Large intestine (tissue), 3 donors: ENCODE measurements around the gene ODF4. TPM values are rescaled to one million over a fixed set of nuclear protein-coding genes. Genes with fewer than 3 reads are reported as not detected.

Experiments used
- DNase-seq, 2 donors: peaks; one replicate each; pipeline versions ENCODE4 v3.0.0 to v3.0.0-alpha.2; 2013
- H3K27ac ChIP-seq: one replicate; pipeline ENCODE4 v1.5.1; 2013; ENCODE audit warnings: low read length
- H3K27me3 ChIP-seq: 2 replicates; pipeline ENCODE4 v1.6.1; 2013; ENCODE audit warnings: low read length; ENCODE audit not compliant: control insufficient read depth, insufficient read depth
- H3K36me3 ChIP-seq: 2 replicates; pipeline ENCODE4 v1.6.1; 2013; ENCODE audit warnings: low read length; ENCODE audit not compliant: control insufficient read depth, insufficient read depth
- H3K4me1 ChIP-seq: one replicate; pipeline ENCODE4 v1.6.1; 2013; ENCODE audit warnings: low read length; ENCODE audit not compliant: control insufficient read depth, insufficient read depth
- H3K4me3 ChIP-seq: one replicate; pipeline ENCODE4 v1.5.1; 2013; ENCODE audit warnings: low read length
- H3K9me3 ChIP-seq: one replicate; pipeline ENCODE4 v1.6.1; 2013; ENCODE audit warnings: mild to moderate bottlenecking, low read depth, low read length, moderate library complexity; ENCODE audit not compliant: control insufficient read depth
- WGBS: methylation state at CpG from one replicate; pipeline ENCODE4 v1.1.5; 2013; ENCODE audit warnings: low lambda C conversion rate; ENCODE audit not compliant: insufficient coverage; 5-methylcytosine and 5-hydroxymethylcytosine counted together
- polyA plus RNA-seq: library from polyadenylated mRNA; unstranded; fragments of 120-200 nt; gene quantifications from one replicate; pipeline ENCODE4 v1.2.1, GENCODE V29; 2013

The ODF4 gene
- polyA plus RNA-seq, 1 donor, result not detected

DNA sequence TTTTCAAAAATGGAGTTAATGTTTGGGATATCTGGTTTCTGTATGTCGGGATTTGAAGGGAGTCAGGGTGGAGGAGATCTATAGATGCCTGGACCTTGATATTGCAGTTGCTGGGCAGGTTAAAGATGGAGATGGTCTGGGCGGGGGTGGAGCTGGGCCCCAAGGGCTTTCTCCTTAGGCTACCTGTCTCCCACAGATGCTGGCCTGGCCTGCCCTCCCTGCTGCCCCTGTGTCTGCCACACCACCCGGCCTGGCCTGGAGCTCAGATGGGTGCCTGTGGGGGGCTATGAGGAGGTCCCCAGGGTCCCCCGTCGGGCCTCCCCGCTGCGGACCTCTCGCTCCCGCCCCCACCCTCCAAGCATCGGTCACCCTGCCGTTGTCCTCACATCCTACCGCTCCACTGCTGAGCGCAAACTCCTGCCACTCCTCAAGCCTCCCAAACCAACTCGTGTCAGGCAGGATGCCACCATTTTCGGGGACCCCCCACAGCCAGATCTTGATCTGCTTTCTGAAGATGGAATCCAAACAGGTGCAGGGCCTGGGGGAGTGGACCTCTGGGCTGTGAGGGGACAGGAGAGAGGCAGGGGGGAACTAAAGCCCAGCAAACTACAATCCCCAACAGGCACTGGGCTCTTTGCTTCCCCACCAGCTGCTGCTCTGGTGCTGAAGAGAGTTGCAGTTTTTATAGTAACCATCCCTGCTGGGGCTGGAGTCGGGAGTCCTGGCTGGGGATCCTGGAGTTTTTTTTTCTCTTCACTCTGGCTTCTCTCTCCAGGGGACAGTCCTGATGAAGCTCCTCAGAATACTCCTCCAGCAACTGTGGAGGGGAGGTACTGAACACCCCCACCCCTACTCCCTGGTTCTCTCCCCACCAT is 26.7 kb upstream of the ODF4 start:
- Histone ChIP-seq H3K27me3 (peaks cover 71% of the 10 kb centered on the region), H3K4me3 (no peak overlapping the region), H3K27ac (no peak overlapping the region), H3K9me3 (no peaks in the 10 kb centered on the region), H3K36me3 (no peaks in the 10 kb centered on the region), H3K4me1 (peaks cover 6% of the 10 kb centered on the region)
- WGBS, result no CpG with 5 or more reads among the region's 16 CpGs
- no peak for DNase-seq

DNA sequence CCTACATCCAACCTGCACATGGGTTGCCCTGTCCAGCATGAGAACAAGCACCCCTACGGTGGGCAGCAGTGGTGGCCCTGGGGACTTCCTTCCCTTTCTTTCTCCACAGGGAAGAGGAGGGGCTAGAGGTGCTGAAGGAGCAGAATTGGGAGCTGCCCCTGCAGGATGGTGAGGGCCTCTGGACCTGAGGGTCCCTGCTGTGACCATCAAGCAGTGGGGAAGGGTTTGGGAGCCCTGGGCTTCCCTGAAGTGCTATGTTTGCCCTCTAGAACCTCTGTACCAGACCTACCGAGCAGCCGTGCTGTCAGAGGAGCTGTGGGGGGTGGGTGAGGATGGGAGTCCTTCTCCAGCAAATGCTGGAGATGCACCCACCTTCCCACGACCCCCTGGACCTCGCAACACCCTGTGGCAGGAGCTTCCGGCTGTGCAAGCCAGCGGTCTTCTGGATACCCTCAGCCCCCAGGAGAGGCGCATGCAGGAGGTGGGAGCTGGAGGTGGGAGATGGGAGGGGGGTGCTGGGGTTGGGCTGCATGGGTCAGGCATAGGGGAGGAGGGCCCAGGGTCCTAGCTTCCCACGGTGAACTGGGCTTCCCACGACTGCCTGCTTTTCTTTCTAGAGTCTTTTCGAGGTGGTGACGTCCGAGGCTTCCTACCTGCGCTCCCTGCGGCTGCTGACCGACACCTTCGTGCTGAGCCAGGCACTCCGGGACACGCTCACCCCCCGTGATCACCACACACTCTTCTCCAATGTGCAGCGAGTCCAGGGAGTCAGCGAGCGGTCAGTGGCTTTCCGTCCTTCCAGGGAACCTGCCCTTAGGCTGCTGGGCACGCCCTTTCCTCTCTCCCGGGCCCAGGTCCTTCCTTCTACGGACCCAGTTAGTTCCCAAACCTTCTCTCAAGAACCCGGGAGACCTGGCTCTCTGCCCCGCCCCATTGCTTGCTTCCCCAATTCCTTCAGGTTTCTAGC is 24.6 kb upstream of the ODF4 start:
- H3K4me3 ChIP-seq, result no peak overlapping the region
- peaks cover 6% of the 10 kb centered on the region for H3K4me1 ChIP-seq
- H3K27me3 ChIP-seq, result peaks cover 81% of the 10 kb centered on the region
- peak in 1 of 2 donors; percentile 19 for DNase-seq
- 33% methylated on average over 3 of the region's 29 CpGs for WGBS
- H3K9me3 ChIP-seq, result no peaks in the 10 kb centered on the region
- no peak overlapping the region for H3K27ac ChIP-seq
- no peaks in the 10 kb centered on the region for H3K36me3 ChIP-seq

DNA sequence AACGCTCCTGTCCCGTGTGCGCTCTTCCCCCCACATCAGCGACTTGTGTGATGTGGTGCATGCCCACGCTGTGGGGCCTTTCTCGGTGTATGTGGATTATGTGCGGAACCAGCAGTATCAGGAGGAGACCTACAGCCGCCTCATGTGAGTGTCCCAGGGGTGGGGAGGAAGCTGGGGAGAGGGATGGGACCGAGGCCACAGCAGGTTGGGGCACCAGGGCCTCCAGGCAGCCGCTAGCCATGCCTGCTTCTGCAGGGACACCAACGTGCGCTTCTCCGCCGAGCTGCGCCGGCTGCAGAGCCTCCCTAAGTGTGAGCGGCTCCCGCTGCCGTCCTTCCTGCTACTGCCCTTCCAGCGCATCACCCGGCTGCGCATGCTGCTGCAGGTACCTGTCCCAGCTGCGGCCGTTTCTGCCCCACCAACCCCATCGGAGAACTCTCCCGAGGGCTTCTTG is 23.8 kb upstream of the ODF4 start:
- Histone ChIP-seq H3K27me3 (peaks cover 80% of the 10 kb centered on the region), H3K27ac (no peak overlapping the region), H3K4me3 (no peak overlapping the region), H3K36me3 (no peaks in the 10 kb centered on the region), H3K4me1 (peaks cover 6% of the 10 kb centered on the region), H3K9me3 (no peaks in the 10 kb centered on the region)
- no CpG with 5 or more reads among the region's 26 CpGs for WGBS
- no peak for DNase-seq

DNA sequence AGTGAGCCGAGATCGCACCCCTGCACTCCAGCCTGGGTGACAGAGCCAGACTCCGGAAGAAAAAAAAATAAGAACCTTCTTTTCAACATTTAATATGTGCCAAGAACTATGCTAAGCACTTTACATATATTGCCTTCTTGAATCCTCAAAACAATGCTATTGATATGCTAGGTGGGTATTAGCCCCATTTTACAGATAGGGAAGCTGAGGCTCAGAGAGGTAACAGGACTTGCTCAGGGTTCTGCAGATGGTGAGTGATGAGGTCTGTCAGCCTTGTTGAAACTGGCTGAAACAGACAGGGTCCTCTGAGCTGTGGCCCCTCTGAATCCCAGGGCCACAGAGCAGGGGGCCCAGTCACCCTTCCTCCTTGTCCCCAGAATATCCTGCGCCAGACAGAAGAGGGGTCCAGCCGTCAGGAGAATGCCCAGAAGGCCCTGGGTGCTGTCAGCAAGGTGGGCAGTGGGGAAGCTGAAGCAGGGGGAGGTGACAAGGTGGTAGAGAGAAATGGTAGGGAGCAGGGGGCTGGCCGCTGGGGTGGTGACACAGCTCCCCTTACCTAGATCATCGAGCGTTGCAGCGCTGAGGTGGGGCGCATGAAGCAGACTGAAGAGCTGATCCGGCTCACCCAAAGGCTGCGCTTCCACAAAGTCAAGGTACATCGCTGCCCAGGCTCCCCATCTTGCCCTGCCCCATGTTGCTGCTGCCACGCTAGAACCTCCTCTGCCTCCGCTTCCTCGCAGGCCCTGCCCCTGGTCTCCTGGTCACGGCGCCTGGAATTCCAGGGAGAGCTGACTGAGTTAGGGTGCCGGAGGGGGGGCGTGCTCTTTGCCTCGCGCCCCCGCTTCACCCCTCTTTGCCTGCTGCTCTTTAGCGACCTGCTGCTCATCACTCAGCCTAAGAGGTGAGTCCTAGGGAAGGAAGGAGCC is 21.4 kb upstream of the ODF4 start:
- H3K4me1 ChIP-seq, result peaks cover 6% of the 10 kb centered on the region
- DNase-seq, result no peak
- H3K36me3 ChIP-seq, result no peaks in the 10 kb centered on the region
- H3K27me3 ChIP-seq, result peaks cover 55% of the 10 kb centered on the region
- WGBS, result no CpG with 5 or more reads among the region's 24 CpGs
- no peak overlapping the region for H3K4me3 ChIP-seq
- no peaks in the 10 kb centered on the region for H3K9me3 ChIP-seq
- H3K27ac ChIP-seq, result no peak overlapping the region

DNA sequence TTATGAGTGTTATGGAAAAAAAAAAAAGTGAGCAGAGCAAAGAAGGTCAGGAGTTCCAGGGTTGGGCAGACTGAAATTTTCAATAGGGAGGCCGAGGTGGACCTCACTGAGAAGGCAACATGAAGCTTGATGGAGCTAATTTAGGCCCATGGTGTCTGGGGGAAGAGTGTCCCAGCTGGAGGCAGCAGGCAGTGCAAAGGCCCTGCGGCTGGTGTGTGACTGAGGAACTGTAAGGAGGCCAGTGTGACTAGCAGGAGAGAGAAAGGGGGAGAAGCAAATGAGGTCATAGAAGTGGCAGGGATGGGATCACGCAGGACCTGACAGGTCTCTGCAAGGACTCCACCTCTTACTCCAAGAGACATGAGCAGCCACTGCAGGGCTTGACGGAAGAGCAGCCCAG is 19.4 kb upstream of the ODF4 start:
- no peaks in the 10 kb centered on the region for H3K36me3 ChIP-seq
- peaks cover 47% of the 10 kb centered on the region for H3K27me3 ChIP-seq
- no peak overlapping the region for H3K4me3 ChIP-seq
- H3K4me1 ChIP-seq, result no peaks in the 10 kb centered on the region
- no peak overlapping the region for H3K27ac ChIP-seq
- no peaks in the 10 kb centered on the region for H3K9me3 ChIP-seq
- DNase-seq, result no peak
- WGBS, result no CpG with 5 or more reads among the region's 4 CpGs

DNA sequence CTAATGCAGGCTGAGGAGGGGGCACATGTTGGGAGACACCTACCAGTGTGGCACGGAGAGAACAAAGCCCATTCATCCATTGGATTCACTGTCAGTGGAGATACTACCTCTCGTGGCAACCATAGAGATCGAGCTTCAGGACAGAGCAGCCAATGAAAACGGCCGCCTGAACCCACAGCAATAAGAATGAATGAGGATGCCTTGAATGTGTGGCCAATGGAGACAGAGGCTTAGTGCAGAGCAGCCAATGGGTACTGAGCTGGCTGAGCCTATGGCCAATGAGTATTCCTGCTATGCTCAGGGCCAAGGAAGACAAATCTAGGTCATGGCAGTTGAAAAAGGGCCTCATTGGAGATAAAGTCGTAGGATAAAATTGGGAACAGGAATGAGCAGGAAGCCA is 18.6 kb upstream of the ODF4 start:
- DNase-seq, result no peak
- WGBS, result 0% methylated on average over 1 of the region's 6 CpGs
- Histone ChIP-seq H3K4me3 (no peak overlapping the region), H3K36me3 (no peaks in the 10 kb centered on the region), H3K27ac (no peak overlapping the region), H3K9me3 (no peaks in the 10 kb centered on the region), H3K27me3 (peaks cover 46% of the 10 kb centered on the region), H3K4me1 (no peaks in the 10 kb centered on the region)

DNA sequence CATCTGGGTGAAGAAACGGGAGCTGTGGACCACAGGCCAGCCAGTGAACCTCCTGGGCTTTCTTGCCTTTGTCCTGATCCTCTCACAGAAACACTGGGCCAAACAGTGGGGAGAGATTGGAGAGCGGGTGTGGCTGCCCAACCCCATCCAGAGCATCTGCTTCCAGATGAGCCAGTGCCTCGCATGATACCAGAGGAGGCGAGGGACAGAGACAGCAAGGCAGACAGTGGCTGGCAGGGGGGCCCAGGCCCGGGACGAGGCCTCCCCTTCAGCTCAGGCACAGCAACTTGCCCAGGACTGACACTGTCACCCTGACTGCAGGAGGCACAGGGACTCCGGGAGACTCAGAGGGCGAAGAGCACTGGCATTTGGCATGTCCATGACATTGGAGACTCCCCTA is 17.6 kb upstream of the ODF4 start:
- H3K27ac ChIP-seq, result no peak overlapping the region
- peak in 1 of 2 donors; percentile 0 for DNase-seq
- H3K9me3 ChIP-seq, result no peaks in the 10 kb centered on the region
- peaks cover under 1% of the 10 kb centered on the region for H3K4me1 ChIP-seq
- H3K36me3 ChIP-seq, result no peaks in the 10 kb centered on the region
- WGBS, result no CpG with 5 or more reads among the region's 8 CpGs
- H3K27me3 ChIP-seq, result peaks cover 42% of the 10 kb centered on the region
- no peak overlapping the region for H3K4me3 ChIP-seq

DNA sequence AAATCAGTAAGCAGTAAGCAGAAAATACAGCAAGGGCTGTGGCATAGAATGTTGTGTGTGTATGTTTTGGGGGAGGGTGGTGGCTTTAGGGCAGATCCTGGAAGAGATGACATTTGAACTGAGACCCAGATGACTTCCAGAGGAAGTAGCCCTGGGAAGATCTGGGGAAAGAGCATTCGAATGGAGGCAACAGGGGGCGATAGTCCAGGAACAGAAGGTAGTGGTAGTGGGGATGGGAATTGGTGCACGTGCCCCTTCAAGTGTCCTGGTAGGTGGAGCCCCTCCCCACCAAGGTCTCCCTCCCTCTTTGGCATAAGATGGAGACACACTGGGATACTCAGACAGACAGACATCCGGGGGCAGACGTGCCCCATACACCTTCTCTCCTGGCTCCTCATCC is 15.5 kb upstream of the ODF4 start:
- H3K4me1 ChIP-seq, result peaks cover 3% of the 10 kb centered on the region
- no peak overlapping the region for H3K27ac ChIP-seq
- H3K4me3 ChIP-seq, result no peak overlapping the region
- H3K9me3 ChIP-seq, result no peaks in the 10 kb centered on the region
- no CpG with 5 or more reads among the region's 5 CpGs for WGBS
- DNase-seq, result no peak
- H3K27me3 ChIP-seq, result peaks cover 38% of the 10 kb centered on the region
- H3K36me3 ChIP-seq, result no peaks in the 10 kb centered on the region

DNA sequence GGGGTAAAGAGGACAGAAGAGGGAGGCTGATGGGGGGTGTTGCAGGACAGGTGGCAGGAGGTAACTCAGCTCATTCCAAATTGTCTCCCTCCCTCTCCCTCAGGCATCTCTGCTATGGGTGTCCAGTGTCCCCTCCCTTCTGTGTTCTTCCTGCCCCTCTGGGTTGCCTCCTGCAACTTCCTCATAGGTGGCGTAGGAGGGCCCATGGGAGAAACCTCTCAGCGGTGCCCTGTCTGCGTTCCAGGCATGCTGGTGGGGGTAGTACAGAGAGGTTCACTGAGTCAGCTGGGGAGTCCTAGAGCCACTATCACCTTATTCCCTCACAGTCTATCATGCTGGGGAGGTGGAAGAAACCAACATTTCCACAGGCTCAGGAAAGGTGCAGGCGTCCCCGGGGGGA is 14.7 kb upstream of the ODF4 start:
- DNase-seq, result no peak
- H3K36me3 ChIP-seq, result no peaks in the 10 kb centered on the region
- WGBS, result no CpG with 5 or more reads among the region's 5 CpGs

More for the DNA sequence above, 14.7 kb upstream of the ODF4 start:
- no peaks in the 10 kb centered on the region for H3K9me3 ChIP-seq
- H3K4me3 ChIP-seq, result no peak overlapping the region
- peaks cover 3% of the 10 kb centered on the region for H3K4me1 ChIP-seq
- H3K27me3 ChIP-seq, result peaks cover 36% of the 10 kb centered on the region
- H3K27ac ChIP-seq, result no peak overlapping the region
